PC-3 (cell line): ENCODE data around the gene ISYNA1. TPM values are rescaled to one million over a fixed set of nuclear protein-coding genes. Genes with fewer than 3 reads are reported as not detected.
"Not testable (repeated sequence)": the region's sequence is repeated elsewhere in the genome, so short reads cannot be mapped to it uniquely, and the experiment has no call there.

ENCODE experiments used
- ATAC-seq: fragments of 200-7000 bp; cut with Tn5 transposase; 2 replicates; pipeline ENCODE4 v1.9.1; 2020; ENCODE audit warnings: mild to moderate bottlenecking, moderate library complexity
- BruUV-seq: library from RNA; stranded (reverse); fragments of 400-500 nt; replicated peaks from 2 replicates; lab custom pipeline; 2021; lab: Mats Ljungman, UMichigan
- CTCF ChIA-PET: fragments of 300-600 bp; sonication (Branson Sonifier 250); formaldehyde crosslinking; loops from one replicate; lab custom pipeline; 2022; ENCODE audit warnings: antibody characterized with exemption; lab: Charles Lee
- POLR2A ChIA-PET: fragments of 300-600 bp; sonication (Branson Sonifier 250); formaldehyde crosslinking; loops from one replicate; lab custom pipeline; 2022; ENCODE audit warnings: antibody characterized with exemption; ENCODE audit not compliant: unreplicated experiment; lab: Charles Lee
- DNase-seq: peaks from one replicate; pipeline ENCODE4 v3.0.0-alpha.2; 2015
- H2AFZ ChIP-seq: fragments of 300-600 bp; sonication (generic); 2 replicates; pipeline ENCODE4 v1.6.0; 2016; ENCODE audit warnings: antibody characterized with exemption, low read length
- H3F3A ChIP-seq: fragments of 300-600 bp; sonication (generic); one replicate; pipeline ENCODE4 v1.6.0; 2017; ENCODE audit warnings: antibody characterized with exemption, low read length, control low read depth, mild to moderate bottlenecking; ENCODE audit not compliant: unreplicated experiment
- H3K27ac ChIP-seq: fragments of 300-600 bp; sonication (generic); 2 replicates; pipeline ENCODE4 v1.5.1; 2016; ENCODE audit warnings: mild to moderate bottlenecking, low read length
- H3K27me3 ChIP-seq: fragments of 300-600 bp; sonication (generic); 2 replicates; pipeline ENCODE4 v1.6.1; 2016; ENCODE audit warnings: low read length, mixed read lengths
- H3K36me3 ChIP-seq: fragments of 300-600 bp; sonication (generic); 2 replicates; pipeline ENCODE4 v1.6.1; 2016; ENCODE audit warnings: low read depth, mixed run types, low read length, mixed read lengths
- H3K4me1 ChIP-seq: fragments of 300-600 bp; sonication (generic); 2 replicates; pipeline ENCODE4 v1.5.1; 2016; ENCODE audit warnings: low read length; ENCODE audit not compliant: insufficient read depth
- H3K4me2 ChIP-seq: fragments of 300-600 bp; sonication (generic); 2 replicates; pipeline ENCODE4 v1.6.0; 2016; ENCODE audit warnings: low read length
- H3K4me3 ChIP-seq: fragments of 300-600 bp; sonication (generic); 2 replicates; pipeline ENCODE4 v1.5.1; 2016; ENCODE audit warnings: mild to moderate bottlenecking, low read length, mixed read lengths
- H3K79me2 ChIP-seq: fragments of 300-600 bp; sonication (generic); 2 replicates; pipeline ENCODE4 v1.6.1; 2017; ENCODE audit warnings: low read length, mixed read lengths
- H3K9ac ChIP-seq: fragments of 300-600 bp; sonication (generic); 2 replicates; pipeline ENCODE4 v1.6.0; 2016; ENCODE audit warnings: mild to moderate bottlenecking, low read length
- H3K9me2 ChIP-seq: fragments of 300-600 bp; sonication (generic); replicated peaks from 2 replicates; pipeline ENCODE4 v1.6.1; 2016; ENCODE audit warnings: mixed run types, low read length, mixed read lengths
- H3K9me3 ChIP-seq: fragments of 300-600 bp; sonication (generic); 2 replicates; pipeline ENCODE4 v1.6.1; 2016; ENCODE audit warnings: low read length, mixed read lengths
- H4K20me1 ChIP-seq: fragments of 300-600 bp; sonication (generic); 2 replicates; pipeline ENCODE4 v1.6.1; 2016; ENCODE audit warnings: low read length, mixed read lengths
- EZH2 ChIP-seq: fragments of 300-600 bp; sonication (generic); IDR thresholded peaks from one replicate; pipeline ENCODE4 v1.6.1; 2017; ENCODE audit warnings: antibody characterized with exemption, mild to moderate bottlenecking, low read length; ENCODE audit not compliant: unreplicated experiment
- EZH2phosphoT487 ChIP-seq: fragments of 300-600 bp; sonication (generic); IDR thresholded peaks from 2 replicates; pipeline ENCODE4 v1.6.1; 2018; ENCODE audit warnings: mild to moderate bottlenecking, antibody characterized with exemption, low read length, borderline replicate concordance
- intact Hi-C: fragments of 100-400 bp; cut with micrococcal nuclease; formaldehyde crosslinking; loops from 2 replicates; pipeline ENCODE4 v1.9.0; 2023
- total RNA-seq: library from RNA; depleted of rRNA; stranded (reverse); fragments of >200 nt; gene quantifications from 2 replicates; pipeline ENCODE4 v1.2.3, GENCODE V29; 2014
- TF ChIP-seq, protein P1 (sequence below): fragments of 300-600 bp; sonication (generic); conservative IDR thresholded peaks from 2 replicates; pipeline ENCODE4 v1.5.1; 2017; ENCODE audit warnings: antibody characterized with exemption, low read depth, mild to moderate bottlenecking, low read length

The ISYNA1 gene
- total RNA-seq, 1 experiment from 2014 or later, result 19.4 TPM

DNA sequence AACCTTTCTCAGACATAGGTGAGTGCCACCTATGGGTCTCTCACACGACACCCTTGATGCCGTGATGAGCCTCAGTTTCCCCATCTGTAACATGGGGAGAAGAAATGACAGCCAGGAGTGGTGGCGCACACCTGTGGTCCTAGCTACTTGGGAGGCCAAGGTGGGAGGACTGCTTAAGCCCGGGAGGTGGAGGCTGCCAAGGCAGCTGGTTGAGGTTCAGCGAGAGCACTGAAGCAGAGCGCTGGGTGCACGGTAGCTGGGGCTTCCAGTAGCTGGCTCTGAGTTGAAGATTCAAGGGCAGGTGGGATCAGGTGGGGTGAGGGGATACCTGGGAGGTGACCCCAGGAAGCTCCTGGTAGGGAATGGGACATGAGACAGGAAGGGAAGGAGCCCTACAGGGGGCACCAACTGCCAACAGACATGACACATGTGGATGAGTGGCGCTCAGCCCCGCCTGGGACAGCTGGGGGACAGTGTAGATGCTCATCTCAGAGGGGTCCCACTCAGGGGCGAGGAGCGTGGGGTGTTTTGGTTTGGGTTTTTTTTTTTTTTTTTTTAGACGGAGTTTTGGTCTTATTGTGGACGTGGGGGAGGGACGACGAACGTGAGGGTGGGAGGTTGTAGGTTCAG lies 25.2 kb downstream of the ISYNA1 start:
- H3K79me2 ChIP-seq, result no peaks in the 10 kb centered on the region
- no peaks in the 10 kb centered on the region for H3K36me3 ChIP-seq
- H3K9me2 ChIP-seq, result no peaks in the 10 kb centered on the region
- H4K20me1 ChIP-seq, result no peaks in the 10 kb centered on the region
- H2AFZ ChIP-seq, result no peak overlapping the region
- TF ChIP-seq, protein P1, sequence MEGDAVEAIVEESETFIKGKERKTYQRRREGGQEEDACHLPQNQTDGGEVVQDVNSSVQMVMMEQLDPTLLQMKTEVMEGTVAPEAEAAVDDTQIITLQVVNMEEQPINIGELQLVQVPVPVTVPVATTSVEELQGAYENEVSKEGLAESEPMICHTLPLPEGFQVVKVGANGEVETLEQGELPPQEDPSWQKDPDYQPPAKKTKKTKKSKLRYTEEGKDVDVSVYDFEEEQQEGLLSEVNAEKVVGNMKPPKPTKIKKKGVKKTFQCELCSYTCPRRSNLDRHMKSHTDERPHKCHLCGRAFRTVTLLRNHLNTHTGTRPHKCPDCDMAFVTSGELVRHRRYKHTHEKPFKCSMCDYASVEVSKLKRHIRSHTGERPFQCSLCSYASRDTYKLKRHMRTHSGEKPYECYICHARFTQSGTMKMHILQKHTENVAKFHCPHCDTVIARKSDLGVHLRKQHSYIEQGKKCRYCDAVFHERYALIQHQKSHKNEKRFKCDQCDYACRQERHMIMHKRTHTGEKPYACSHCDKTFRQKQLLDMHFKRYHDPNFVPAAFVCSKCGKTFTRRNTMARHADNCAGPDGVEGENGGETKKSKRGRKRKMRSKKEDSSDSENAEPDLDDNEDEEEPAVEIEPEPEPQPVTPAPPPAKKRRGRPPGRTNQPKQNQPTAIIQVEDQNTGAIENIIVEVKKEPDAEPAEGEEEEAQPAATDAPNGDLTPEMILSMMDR, result no peak; the same call in 1 of the 2 replicates
- no peak for TF ChIP-seq EZH2phosphoT487
- no peak for TF ChIP-seq EZH2
- no peak overlapping the region for H3K9ac ChIP-seq
- ChIA-PET POLR2A (no interaction called here), CTCF (interaction anchor here (0.6 kb wide), 1 partner anchor 27 kb away, joined by 3 read pairs; the partner anchor contains the start of gene GDF15)
- DNase-seq (no peak), ATAC-seq (no peak)
- no peak overlapping the region for H3K4me3 ChIP-seq
- no peak overlapping the region for H3K27ac ChIP-seq
- no peaks in the 10 kb centered on the region for H3K9me3 ChIP-seq
- H3K4me1 ChIP-seq, result peaks cover 13% of the 10 kb centered on the region
- BruUV-seq, result no TSS peak
- no peaks in the 10 kb centered on the region for H3K27me3 ChIP-seq
- H3K4me2 ChIP-seq, result no peak overlapping the region
- intact Hi-C loops, result loop anchor here (10.0 kb wide), 2 partner anchors 138 to 208 kb away; partner anchors contain the start of genes IQCN and RAB3A
- no peaks in the 10 kb centered on the region for H3F3A ChIP-seq

DNA sequence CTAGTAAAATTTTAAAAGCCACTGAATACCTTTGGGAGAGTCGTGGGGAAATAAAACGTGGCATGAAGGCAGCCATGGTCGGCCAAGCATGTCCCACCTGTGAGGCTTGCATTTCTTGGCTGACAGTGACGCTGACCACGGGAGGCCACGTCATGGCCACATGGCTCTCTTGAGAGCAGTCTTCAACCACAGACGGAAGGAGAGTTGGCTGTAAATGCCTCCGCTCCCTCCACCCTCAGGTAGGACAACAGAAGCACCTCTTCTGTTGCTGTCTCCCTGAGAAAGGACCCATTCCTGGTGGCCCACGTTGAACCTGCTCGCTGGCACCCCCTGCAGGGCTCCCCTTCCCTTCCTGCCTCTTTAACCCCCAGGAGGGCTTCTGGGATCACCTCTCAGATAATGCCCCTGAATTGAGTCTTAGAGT lies 29.9 kb downstream of the ISYNA1 start:
- no peak for TF ChIP-seq EZH2phosphoT487
- no peak for TF ChIP-seq EZH2
- TF ChIP-seq, protein P1, result peak; percentile 62
- Histone ChIP-seq H3K79me2 (no peaks in the 10 kb centered on the region), H2AFZ (no peak overlapping the region), H3F3A (no peaks in the 10 kb centered on the region), H3K4me2 (no peak overlapping the region), H3K27ac (no peak overlapping the region), H3K36me3 (no peaks in the 10 kb centered on the region), H3K4me3 (no peak overlapping the region), H4K20me1 (no peaks in the 10 kb centered on the region), H3K9me2 (no peaks in the 10 kb centered on the region), H3K9ac (no peak overlapping the region), H3K4me1 (no peaks in the 10 kb centered on the region), H3K9me3 (no peaks in the 10 kb centered on the region), H3K27me3 (no peaks in the 10 kb centered on the region)
- ChIA-PET CTCF (no interaction called here), POLR2A (no interaction called here)
- intact Hi-C loops, result no loop called here
- ATAC-seq, result no peak
- BruUV-seq, result no TSS peak
- DNase-seq, result peak; percentile 41

DNA sequence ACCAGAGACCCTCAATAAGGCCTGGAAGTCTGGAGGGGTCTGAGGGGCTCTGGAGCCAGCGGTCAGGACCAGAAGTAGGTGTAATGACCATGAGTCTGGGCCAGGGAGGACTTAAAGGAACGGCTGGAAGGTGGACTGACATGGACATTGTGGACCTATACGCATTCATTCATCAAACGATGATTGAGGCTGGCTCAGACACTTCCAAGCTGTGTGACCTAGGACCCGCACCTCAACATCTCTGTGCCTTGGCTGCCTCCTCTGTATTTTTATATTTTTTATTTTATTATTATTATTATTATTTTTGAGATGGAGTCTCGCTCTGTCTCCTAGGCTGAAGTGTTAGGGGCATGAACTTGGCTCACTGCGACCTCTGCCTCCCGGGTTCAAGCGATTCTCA lies 31.2 kb downstream of the ISYNA1 start:
- no peak for DNase-seq
- POLR2A ChIA-PET, result no interaction called here
- TF ChIP-seq EZH2phosphoT487, result no peak
- no peak for TF ChIP-seq EZH2
- TF ChIP-seq, protein P1, result no peak
- Histone ChIP-seq H3K36me3 (no peaks in the 10 kb centered on the region), H3K9me3 (no peaks in the 10 kb centered on the region), H3K4me3 (no peak overlapping the region), H2AFZ (no peak overlapping the region), H3K79me2 (no peaks in the 10 kb centered on the region), H3K27ac (no peak overlapping the region), H3K9me2 (no peaks in the 10 kb centered on the region), H3K4me2 (no peak overlapping the region), H3K9ac (no peak overlapping the region), H3K27me3 (no peaks in the 10 kb centered on the region), H4K20me1 (no peaks in the 10 kb centered on the region), H3K4me1 (no peaks in the 10 kb centered on the region), H3F3A (no peaks in the 10 kb centered on the region)
- intact Hi-C loops, result no loop called here
- CTCF ChIA-PET, result interaction anchor here (0.6 kb wide), 1 partner anchor 58 kb away, joined by 3 read pairs; no protein-coding TSS in a partner anchor
- no peak for ATAC-seq
- no TSS peak for BruUV-seq

DNA sequence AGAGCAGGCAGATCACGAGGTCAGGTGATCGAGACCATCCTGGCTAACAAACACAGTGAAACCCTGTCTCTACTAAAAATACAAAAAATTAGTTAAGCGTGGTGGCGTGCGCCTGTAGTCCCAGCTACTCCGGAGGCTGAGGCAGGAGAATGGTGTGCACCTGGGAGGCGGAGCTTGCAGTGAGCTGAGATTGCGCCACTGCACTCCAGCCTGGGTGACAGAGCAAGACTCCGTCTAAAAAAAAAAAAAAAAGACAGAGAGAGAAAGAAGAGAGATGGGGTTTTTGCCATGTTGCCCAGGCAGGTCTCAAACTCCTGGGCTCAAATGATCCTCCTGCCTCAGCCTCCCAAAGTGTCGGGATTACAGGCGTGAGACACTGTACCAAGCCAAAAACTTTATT lies 32.2 kb downstream of the ISYNA1 start:
- H3K4me2 ChIP-seq, H4K20me1 ChIP-seq, H3K27me3 ChIP-seq, H3K4me3 ChIP-seq, H3F3A ChIP-seq, H3K79me2 ChIP-seq, H3K9ac ChIP-seq, BruUV-seq, H3K36me3 ChIP-seq, H3K4me1 ChIP-seq, H3K9me2 ChIP-seq, H3K27ac ChIP-seq, H3K9me3 ChIP-seq, ATAC-seq, DNase-seq, POLR2A ChIA-PET, H2AFZ ChIP-seq, intact Hi-C loops, CTCF ChIA-PET: not testable (repeated sequence)
